ENCODE measurements around the gene WNT4.

Gene WNT4

DNA sequence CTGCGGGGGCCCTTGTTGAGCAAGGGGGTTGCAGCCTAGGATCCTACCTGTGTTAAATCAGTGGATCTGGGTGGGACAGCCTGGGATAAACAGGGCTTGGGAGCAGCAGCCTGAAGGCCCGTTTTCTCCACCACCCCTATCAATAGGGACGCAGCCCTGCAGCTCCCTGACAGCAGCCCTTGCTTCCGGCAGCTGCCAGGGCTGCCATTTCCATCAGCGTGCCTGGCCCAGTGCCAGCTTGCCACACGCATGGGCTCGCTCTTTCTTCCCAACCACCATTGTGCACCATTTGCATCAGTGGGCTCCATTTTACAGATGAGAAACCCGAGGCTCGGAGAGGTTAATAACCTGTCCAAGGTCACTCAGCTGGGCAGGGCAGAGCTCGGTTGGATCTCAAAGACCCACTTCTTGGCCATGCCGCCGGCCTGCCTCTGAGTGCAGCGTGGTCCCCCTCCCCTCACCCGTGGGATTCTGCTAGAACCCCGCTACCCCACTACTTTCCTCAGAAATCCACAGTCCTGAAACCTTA lies 3.8 kb downstream of the WNT4 start:
- TF ChIP-seq TAF1 (IDR thresholded peaks at IDR 0.05; ENCODE audit: borderline replicate concordance, low read depth, low read length) (no peak), POLR2AphosphoS5 (IDR thresholded peaks at IDR 0.05; ENCODE audit: low read depth, low read length) (no peak), POLR2A (IDR thresholded peaks at IDR 0.05; ENCODE audit: low read depth, low read length) (no peak)
- DNase-seq (ENCODE audit: insufficient read length): no peak
- no peak for FAIRE-seq

DNA sequence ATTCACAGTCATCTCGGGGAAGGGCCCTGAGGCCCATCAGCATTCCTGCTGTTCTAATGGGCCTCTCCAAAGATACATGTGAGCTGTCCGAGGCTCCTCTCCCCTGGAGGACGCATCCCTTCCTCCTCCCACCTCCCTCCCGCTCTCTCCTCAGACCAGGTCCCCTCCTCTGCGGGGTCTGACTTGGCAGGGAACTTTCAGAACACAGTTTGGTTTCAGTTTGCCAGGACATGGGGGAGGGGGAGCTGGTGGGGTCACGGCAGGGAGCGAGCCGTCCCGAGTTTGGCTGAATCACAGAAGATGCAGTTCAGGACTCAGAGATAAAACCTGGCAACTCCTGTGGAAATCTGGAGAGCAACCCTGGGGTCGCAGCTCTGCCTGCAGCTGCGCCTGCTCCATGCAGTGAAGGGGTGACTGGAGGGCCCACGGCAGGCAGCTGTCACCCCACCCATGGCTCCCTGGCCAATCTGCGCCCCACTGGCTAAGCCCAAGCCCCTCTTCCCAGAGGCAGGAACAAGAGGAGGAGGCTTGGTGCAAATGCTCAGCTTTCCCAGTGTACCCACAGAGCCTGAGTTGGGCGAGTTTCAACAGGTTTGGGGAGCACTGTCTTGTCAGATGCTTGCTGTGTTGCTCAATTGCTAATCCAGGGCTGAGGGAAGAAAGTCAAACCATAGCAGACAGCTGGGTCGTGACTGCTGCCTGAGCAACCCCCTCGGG lies 5.7 kb downstream of the WNT4 start:
- DNase-seq (ENCODE audit: insufficient read length) (no peak), FAIRE-seq (no peak)
- TF ChIP-seq POLR2A (IDR thresholded peaks at IDR 0.05; ENCODE audit: low read depth, low read length) (no peak), TAF1 (IDR thresholded peaks at IDR 0.05; ENCODE audit: borderline replicate concordance, low read depth, low read length) (no peak), POLR2AphosphoS5 (IDR thresholded peaks at IDR 0.05; ENCODE audit: low read depth, low read length) (no peak)

DNA sequence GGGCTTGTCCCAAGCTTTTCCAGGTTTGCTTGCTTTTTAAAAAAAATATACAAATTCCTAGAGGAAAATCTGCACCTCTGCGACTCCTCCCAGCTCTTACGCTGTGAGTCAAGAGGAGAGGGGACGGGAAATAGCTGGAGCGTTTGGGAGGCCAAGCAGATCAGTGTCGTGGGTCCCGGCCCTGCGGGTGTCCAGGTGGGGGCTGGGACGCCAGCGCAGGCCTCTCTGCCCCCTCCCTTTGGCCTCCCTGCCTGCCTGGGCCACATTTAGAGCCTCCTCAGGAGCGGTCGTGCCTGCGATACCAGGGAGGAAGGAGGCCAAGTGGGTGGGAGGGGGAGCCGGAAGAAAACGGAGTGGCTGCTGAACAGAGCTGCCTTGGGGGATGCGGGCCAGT lies 9.0 kb downstream of the WNT4 start:
- no peak for FAIRE-seq
- DNase-seq (ENCODE audit: insufficient read length): no peak
- TF ChIP-seq POLR2A (IDR thresholded peaks at IDR 0.05; ENCODE audit: low read depth, low read length): no peak
- TF ChIP-seq TAF1 (IDR thresholded peaks at IDR 0.05; ENCODE audit: borderline replicate concordance, low read depth, low read length): no peak
- no peak for TF ChIP-seq POLR2AphosphoS5 (IDR thresholded peaks at IDR 0.05; ENCODE audit: low read depth, low read length)

DNA sequence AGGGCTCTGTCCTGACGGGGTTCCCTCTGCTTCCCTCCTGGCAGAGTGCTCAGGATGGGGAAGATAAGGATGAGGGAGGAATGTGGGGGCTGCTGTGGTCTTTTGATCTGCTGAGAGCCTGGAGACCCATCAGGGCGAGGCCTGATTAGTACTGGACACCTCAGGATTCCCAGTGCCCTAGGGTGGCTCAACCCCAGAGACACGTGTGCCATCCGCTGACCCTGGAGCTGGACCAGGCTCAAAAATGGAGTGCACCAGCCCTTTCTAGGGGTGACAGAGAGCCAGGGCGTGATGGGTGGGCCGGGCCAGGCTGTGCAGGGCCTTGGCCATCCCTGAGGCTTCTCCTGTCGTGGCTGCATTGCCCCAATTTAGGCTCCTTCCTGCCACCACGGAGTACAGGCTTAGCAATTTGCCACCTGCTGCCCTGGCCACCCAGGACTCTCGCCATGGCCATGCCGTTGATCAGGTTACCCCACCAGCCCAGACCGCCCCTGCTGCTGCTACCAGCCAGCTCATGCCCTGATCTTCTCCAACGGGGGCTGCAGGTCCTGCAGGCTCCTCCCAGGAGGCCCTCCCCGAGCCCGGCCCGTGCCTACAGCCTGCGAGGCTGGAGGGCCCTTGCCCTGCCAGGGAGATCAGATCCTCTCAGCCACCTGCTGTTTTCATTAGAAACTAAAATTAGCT lies 9.5 kb downstream of the WNT4 start:
- TF ChIP-seq POLR2A (IDR thresholded peaks at IDR 0.05; ENCODE audit: low read depth, low read length) (no peak), POLR2AphosphoS5 (IDR thresholded peaks at IDR 0.05; ENCODE audit: low read depth, low read length) (no peak), TAF1 (IDR thresholded peaks at IDR 0.05; ENCODE audit: borderline replicate concordance, low read depth, low read length) (no peak)
- no peak for FAIRE-seq
- no peak for DNase-seq (ENCODE audit: insufficient read length)

DNA sequence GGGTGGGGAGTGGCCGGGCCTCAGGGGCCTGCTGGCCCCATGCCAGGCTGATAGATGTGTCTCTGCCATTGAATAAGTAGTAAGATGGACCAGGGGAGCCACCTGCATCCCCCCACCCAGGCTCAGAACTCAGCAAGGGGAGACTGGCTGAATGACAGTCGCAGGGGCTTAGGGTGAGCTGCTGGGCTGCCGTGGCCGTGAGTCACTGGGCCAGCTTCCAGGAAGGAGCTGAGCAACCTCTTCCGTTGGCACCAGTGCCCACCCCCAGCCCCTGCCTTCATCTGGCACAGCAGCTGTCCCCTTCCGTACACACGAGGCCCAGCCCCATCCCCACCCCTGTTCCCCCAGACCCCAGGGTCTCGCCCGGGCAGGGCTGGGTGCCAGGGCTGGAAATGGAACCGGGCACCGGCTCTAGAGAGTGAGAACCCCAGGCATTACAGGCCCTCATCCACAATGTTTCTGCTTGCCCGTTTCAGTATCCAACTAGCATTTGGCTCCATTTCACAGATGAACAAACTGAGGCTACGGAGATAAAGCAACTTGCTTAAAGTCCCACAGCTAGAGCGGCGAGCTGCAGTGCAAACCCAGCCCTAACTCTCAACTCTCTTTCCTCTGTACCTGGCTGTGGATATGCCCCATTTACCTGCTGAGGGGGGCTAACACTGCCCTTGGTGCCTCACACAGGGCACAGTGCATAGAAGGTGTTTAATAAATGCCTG lies 10.2 kb downstream of the WNT4 start:
- no peak for FAIRE-seq
- DNase-seq (ENCODE audit: insufficient read length): no peak
- TF ChIP-seq POLR2AphosphoS5 (IDR thresholded peaks at IDR 0.05; ENCODE audit: low read depth, low read length) (no peak), POLR2A (IDR thresholded peaks at IDR 0.05; ENCODE audit: low read depth, low read length) (no peak), TAF1 (IDR thresholded peaks at IDR 0.05; ENCODE audit: borderline replicate concordance, low read depth, low read length) (no peak)

DNA sequence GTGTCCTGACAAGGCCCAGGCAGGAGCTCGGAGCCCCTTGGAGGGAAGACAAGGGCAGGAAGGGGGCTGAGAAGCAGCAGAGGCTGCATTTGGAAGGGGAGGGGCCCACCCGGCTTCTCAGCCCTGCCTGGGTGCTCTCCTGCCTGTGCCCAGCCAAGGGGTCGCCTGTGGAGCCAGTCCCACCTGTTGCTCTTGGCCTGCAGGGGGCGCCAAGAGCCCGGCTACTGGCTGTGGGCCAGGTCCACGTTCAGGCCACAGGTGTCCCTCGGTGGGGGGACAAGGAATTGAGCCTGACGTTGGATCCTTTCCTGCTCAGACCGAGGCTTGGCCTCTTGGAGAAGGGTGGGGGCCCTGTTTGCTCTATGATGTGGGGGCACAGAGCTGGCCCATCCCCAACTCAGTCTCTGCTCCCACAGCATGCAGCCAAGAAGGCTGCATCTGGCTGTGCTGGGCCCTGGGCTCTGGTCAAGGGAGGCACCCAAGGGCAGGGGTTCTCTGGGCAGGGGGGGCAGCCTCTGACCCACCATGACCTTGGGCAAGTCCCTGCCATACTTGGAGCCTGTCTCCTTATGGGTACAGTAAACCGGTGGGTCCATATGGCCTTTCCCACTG lies 10.9 kb downstream of the WNT4 start:
- FAIRE-seq: peak; percentile 89
- TF ChIP-seq TAF1 (IDR thresholded peaks at IDR 0.05; ENCODE audit: borderline replicate concordance, low read depth, low read length): no peak
- no peak for TF ChIP-seq POLR2AphosphoS5 (IDR thresholded peaks at IDR 0.05; ENCODE audit: low read depth, low read length)
- no peak for TF ChIP-seq POLR2A (IDR thresholded peaks at IDR 0.05; ENCODE audit: low read depth, low read length)
- DNase-seq (ENCODE audit: insufficient read length): peak; percentile 90

DNA sequence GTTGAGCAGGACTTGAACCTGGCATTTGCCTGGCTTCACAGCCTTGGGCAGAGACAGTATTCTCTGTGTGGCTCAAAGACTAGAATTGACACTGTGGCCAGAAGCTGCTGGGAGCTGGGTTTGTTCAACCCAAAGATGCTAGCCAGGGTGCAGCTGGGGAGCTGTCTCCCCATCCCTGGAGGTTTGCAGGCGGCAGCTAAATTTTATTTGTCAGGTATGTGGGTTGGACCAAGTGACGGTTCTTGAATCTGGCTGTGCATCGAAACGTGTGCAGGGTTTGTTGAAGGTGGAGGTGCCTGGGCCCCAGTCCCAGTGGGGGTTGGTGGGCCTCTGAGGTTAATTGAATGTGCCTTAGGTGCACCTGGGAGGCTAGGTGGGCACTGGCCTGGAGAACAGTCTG lies 11.8 kb downstream of the WNT4 start:
- TF ChIP-seq TAF1 (IDR thresholded peaks at IDR 0.05; ENCODE audit: borderline replicate concordance, low read depth, low read length): no peak
- TF ChIP-seq POLR2A (IDR thresholded peaks at IDR 0.05; ENCODE audit: low read depth, low read length): no peak
- no peak for TF ChIP-seq POLR2AphosphoS5 (IDR thresholded peaks at IDR 0.05; ENCODE audit: low read depth, low read length)
- FAIRE-seq: no peak
- no peak for DNase-seq (ENCODE audit: insufficient read length)

DNA sequence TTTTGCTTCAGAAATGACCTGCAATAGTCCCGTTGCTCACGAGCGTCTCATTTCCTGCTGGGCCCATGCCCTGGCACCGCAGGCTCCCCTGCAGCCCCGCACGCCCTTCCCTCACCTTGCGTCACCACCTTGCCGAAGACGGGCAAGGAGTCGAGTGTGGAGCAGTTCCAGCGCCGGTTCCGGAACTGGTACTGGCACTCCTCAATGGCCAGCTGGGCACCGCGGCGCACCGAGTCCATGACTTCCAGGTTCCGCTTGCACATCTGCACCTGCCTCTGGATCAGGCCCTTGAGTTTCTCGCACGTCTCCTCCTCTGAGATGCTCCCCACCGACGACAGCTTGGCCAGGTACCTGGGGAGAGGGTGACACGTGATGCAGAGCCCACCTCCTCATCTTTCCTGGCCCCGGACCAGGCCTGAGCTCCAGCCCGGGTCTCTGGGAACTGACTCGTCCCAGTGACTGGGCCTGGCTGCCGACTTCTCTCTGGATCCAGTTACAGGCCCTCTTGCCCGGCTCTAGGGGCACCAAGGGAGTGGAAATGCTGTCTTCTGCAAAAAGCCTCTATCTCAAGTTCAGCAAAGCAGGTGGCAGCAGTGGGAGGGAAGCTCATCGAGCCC lies 13.3 kb downstream of the WNT4 start:
- no peak for TF ChIP-seq POLR2A (IDR thresholded peaks at IDR 0.05; ENCODE audit: low read depth, low read length)
- no peak for TF ChIP-seq TAF1 (IDR thresholded peaks at IDR 0.05; ENCODE audit: borderline replicate concordance, low read depth, low read length)
- FAIRE-seq: no peak

DNA sequence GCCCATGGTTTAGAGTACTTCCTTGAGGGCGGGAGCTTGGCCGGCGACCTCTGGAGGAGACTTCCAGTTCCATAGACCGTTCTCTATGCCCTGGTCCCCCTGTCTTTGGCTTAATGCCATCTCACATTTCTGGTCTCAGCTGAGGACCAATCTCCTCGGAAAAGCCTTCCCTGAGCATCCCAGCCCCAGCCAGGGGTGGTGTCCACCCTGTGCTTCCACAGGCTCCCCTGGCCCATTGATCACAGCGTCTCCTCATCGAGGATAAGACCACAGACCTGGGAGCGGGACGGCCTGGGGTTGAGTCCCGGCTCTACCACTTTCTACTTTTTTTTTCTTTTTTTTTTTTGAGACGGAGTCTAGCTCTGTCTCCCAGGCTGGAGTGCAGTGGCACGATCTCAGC lies 14.5 kb downstream of the WNT4 start:
- no peak for DNase-seq (ENCODE audit: insufficient read length)
- FAIRE-seq: no peak
- TF ChIP-seq POLR2A (IDR thresholded peaks at IDR 0.05; ENCODE audit: low read depth, low read length) (no peak), POLR2AphosphoS5 (IDR thresholded peaks at IDR 0.05; ENCODE audit: low read depth, low read length) (no peak), TAF1 (IDR thresholded peaks at IDR 0.05; ENCODE audit: borderline replicate concordance, low read depth, low read length) (no peak)

More for the DNA sequence above, 13.3 kb downstream of the WNT4 start:
- no peak for DNase-seq (ENCODE audit: insufficient read length)

DNA sequence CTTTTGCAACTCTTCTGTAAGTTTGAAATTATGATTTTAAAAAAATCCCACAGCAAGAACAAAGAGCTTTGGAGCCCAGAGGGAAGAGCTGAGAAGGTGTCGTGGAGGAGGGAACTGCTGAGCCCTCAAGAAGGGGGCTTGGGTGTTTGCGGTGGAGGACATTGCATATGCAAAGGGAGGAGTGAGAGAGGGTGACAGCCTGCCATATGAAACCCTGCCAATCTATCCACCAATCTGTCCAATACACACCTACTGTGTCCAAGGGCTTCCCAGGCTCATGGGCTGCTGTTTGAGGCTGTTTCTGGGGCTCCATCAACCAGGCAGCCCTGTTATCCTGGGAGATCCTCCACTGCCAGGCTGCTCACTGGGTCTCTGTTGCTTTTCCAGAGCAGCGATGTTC lies 15.2 kb downstream of the WNT4 start:
- DNase-seq (ENCODE audit: insufficient read length) (no peak), FAIRE-seq (no peak)
- no peak for TF ChIP-seq POLR2AphosphoS5 (IDR thresholded peaks at IDR 0.05; ENCODE audit: low read depth, low read length)

DNA sequence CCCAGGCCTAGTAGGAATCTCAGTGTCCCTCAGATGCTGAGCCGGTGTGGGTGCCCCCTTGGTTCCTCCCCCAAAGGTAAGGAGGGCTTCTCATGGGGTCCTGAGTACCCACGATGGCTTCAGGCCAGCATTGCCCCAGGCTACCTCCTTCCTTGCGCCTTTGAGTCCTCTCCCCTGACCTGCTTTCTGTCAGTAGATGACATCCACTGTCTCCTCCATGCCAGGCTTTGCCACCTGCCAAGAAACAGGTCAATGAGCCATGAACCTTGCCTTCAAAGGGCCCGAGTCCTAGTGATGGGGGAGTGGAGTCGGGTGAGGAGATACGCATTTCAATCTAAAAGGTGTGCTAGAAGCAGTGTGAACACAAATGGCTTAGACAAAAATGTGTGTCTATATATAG lies 15.6 kb downstream of the WNT4 start:
- no peak for TF ChIP-seq POLR2AphosphoS5 (IDR thresholded peaks at IDR 0.05; ENCODE audit: low read depth, low read length)
- TF ChIP-seq TAF1 (IDR thresholded peaks at IDR 0.05; ENCODE audit: borderline replicate concordance, low read depth, low read length): no peak
- no peak for TF ChIP-seq POLR2A (IDR thresholded peaks at IDR 0.05; ENCODE audit: low read depth, low read length)
- FAIRE-seq: no peak
- no peak for DNase-seq (ENCODE audit: insufficient read length)
